ENCODE data around the gene KIAA1328.
"Not testable (repeated sequence)": the region's sequence is repeated elsewhere in the genome, so short reads cannot be mapped to it uniquely, and the experiment has no call there.

The KIAA1328 gene

DNA sequence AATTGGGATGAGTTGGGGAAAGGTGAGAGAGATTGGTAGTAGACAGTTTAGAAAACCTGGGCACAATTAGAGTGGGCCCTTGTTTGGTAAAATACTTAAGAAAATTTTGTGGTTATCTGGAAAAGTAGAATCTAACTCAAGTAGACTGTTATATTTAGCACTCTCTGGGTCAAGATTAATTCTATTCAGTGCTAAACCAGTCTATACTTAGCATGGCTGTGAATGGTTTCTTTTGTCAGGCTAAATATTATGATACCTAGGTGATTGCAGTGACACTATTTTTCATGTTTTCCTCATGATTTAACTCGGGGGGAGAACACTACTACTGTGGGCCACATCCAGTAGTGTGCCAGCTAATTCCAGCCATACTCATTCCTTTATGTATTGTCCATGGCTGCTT, 58.9 kb downstream of the KIAA1328 start:
- no peak for DNase-seq (ENCODE audit: low read depth)

DNA sequence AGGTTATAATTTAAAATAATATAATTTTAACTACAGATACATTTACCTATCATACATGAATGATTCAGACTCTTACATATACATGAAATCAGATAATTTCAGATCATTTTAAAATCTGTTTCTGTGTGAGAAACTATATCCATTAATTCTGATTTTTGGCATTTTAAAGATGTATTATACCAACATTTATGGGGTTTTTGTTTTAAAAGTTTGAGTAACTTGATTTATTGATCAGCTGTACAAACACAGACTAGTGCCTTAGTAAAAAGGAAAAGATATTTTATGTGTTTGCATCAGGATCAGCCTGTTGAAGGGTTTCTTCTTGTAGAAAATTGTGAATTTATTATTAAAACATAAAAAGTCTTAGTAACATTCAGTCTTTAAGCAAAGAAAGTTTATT, 59.9 kb downstream of the KIAA1328 start:
- no peak for DNase-seq (ENCODE audit: low read depth)

DNA sequence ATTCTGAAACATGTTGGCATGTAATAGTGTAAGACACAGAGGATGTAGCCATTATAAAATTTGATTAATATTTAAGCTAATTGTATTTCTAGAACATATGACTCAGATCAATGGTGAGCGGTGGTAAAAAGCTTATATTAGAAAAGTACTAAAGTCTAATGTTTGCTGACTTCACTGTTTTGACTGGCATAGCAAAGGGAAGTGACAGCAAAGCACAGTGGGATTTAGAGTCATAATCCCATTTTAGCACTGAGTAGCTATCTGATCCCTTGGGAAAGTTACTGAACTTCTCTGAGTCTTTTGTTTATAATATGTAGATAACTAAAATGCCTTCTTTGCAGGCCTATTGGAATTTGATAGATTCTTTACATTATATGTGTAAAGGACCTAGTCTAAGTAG, 60.4 kb downstream of the KIAA1328 start:
- DNase-seq (ENCODE audit: low read depth): no peak

DNA sequence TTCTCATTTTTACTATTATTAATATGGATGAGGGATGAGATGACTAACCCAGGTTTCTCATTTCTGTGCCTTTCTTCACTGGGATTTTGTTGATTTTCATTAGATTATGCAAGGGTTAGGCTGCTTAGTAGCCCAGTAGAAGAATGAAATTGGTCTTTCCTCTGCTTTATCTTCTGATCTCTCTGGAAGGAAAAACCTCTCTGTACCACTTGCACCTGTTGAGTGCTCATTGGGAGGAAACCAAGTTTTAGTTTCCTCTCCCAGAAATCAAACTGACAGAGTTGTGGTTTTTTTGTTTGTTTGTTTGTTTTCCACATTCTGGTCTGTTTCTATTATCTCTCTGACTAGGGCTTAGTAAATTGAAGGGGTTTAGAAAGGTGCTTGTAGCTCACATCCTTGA, 60.8 kb downstream of the KIAA1328 start:
- DNase-seq (ENCODE audit: low read depth): no peak

DNA sequence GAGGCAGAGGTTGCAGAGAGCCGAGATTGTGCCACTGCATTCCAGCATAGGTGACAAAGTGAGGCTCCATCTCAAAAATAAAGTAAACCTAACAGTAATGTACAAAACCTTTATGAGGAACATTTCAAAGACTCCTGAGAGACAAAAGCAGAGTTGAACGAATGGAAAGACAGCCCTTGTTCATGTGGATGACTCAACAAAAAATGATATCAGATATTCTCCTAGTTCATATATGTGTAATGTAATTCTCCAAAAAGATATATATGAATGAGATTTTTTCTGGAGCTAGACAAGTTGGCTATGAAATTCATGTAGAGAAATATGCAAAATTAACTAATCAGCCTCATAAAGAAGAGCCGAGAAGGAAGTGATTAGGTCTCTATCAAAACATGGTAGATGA, 61.7 kb downstream of the KIAA1328 start:
- DNase-seq (ENCODE audit: low read depth): no peak

DNA sequence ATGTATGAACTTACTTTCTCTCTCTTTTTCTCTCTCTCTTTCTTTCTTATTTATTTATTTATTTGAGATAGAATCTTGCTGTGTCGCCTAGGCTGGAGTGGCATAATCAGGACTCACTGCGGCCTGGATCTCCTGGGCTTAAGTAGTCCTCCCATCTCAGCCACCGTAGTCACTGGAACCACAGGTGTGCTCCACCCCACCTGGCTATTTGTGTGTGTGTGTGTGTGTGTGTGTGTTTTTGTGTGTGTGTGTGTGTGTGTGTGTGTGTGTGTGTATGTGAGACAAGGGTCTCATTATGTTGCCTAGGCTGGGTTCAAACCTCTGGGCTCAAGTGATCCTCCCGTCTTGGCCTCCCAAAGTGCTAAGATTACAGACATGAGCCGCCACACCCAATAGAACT, 64.3 kb downstream of the KIAA1328 start:
- DNase-seq (ENCODE audit: low read depth): no peak

DNA sequence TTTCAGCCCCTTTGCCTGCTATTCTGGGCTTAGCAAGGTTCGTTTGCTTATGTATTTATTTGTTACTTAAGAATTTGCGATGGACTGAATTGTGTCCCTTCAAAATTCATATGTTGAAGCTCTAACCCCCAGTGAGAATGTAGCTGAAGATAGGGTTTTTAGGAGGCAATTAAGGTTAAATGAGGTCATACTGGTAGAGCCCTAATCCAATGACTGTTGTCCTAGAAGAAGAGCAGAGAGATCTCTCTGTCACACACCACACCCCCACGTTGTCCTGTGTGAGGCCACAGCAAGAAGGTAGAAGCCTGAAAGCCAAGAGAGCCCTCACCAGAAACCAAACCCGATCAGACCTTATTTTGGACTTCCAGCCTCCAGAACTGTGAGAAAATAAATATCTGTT, 66.7 kb downstream of the KIAA1328 start:
- no peak for DNase-seq (ENCODE audit: low read depth)

DNA sequence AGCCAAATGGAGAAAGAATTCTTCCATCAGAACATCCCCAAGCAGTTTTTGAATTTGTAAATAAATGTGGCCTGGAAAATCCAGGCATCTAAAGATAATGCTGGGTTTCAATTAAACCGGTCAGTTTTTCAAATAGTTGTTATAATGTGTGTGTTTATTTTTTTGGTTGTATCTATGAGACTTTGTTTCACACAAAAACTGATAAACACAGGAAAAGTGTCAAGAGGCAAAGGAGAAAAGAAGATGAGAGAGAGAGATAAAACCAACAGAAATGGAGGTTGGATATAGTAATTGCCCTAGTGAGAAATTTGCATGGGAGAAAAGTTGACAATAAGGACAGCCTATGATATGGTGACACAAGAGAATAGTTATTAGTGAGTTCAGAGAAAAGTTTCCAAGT, 68.3 kb downstream of the KIAA1328 start:
- no peak for DNase-seq (ENCODE audit: low read depth)

DNA sequence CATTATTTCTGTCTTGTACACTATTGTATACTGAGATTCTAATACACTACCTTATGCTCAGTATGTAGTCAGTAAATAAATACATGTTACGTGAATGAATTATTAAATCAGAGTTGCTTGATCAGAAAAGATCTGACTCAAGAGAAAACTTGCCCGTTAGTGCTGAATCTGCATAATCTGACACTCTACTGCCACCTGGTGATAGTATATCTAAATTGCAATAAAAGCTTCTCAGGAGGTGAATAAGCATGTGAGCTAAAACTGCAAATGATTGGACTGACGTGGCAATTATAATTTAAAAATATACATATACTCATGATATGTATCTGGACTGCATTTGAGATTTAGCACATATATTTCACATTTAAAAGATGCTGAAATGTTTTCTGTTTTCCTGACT, 70.4 kb downstream of the KIAA1328 start:
- peak; percentile 5 for DNase-seq (ENCODE audit: low read depth)

DNA sequence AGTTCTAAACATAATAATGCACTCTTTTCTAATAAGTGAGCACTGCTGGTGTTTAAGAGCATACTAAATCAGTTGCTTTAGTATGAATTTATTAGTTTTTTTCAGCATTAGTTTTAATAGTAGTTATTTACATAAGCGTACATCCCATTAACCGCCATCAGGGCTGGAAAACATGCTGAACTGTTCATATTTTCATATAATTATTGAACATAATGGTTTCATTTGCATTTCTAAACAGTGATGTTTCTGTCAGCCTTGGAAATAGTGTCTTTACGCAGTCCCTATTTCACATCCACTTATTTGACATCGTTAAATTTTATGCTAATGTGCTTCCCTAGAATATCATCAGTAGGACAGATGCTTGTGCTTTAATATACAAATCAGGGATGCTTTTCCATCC, 71.5 kb downstream of the KIAA1328 start:
- DNase-seq (ENCODE audit: low read depth): no peak

DNA sequence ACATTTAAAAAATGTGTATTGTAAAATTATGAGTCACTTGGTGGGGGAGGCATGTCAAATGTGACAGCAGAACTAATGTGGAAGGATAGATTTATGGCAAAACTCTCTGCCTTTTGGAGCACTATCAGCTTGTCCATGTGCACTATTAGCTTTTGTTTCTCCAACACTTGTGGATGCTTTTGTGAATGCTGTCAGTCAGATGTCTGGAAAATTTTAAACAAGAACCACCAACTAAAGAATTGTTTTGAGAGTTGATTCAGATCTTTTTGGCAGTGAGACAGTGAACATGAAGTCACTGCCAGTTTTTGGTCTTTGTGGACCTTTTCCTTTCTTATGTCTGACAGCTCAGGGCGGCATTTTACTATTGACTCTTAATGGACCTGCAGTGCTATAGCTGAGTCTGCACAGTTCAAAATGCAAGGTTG, 72.4 kb downstream of the KIAA1328 start:
- DNase-seq (ENCODE audit: low read depth): no peak

DNA sequence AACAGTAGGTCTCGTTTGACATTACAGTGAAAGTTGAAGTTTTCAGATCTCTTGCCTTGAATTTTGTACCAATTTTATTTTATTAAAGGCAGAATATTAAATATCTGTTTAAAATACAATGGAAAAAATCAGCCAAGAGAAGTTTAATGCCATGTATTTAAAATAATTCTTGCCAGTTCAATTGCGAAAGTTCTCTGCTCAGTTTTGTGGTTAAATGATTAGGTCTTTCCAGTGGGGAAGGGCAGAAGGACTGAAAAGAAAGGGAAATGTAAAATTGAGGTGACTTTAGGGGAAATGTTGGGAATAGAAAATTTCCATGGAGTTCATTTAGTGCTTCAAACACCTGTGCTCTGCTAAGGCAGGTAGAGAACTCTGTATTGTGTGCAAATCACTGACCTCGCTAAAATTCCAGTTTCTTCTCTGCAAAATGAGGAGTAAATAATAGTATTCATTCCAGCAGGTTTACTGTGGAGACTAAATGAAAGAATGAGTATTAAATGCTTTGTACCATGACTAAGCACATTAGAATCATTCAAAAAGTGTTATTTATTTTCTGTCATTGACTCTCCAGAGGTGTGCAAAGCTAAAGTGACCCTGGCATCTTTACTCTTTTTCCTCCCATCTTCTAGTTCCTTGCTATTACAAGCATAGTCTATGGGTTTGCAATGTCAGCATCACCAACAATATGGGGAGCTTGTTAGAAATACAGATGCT, 74.4 kb downstream of the KIAA1328 start:
- no peak for DNase-seq (ENCODE audit: low read depth)

DNA sequence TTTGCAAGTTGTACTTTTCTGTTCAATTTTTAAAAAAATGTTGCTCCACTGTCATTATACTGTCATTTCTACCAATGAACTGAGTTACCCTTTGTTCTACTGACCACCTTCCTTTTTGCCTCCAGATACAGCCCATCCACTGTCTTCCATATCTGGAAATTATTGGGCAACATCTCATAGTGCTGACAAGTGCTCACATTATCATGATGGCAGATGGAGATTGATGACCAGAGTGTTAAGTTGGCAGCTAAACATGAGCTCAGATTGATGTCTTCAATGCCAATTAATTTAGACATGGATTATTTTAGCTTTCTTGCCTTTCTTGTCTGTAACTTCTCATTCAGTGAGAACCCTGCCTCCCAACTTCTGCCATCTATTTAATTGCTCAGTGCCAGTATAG, 76.6 kb downstream of the KIAA1328 start:
- DNase-seq (ENCODE audit: low read depth): no peak

DNA sequence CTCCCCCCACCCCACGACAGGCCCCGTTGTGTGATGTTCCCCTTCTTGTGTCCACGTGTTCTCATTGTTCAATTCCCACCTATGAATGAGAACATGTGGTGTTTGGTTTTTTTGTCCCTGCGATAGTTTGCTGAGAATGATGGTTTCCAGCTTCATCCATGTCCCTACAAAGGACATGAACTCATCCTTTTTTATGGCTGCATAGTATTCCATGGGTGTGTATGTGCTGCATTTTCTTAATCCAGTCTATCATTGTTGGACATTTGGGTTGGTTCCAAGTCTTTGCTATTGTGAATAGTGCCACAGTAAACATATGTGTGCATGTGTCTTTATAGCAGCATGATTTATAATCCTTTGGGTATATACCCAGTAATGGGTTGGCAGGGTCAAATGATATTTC, 80.4 kb downstream of the KIAA1328 start:
- DNase-seq (ENCODE audit: low read depth): not testable (repeated sequence)

DNA sequence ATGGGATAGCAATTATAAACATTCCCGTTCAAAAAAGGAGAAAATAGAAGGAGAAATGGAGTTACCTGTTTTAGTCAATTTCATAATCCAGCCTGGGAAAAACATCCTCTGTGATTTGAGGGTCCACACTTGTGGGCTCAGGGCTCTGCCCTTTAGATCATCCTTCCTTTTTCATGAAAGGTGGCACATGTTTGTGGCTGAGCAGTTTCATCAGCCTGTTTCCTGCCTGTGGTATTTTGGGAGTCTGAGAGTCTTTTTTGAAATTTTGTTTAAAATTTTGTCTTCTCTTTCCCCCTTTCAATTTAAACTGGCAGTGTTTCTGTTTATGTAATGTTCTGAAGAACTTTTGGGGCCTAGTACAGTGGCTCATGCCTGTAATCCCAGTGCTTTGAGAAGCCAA, 84.0 kb downstream of the KIAA1328 start:
- DNase-seq (ENCODE audit: low read depth): no peak

DNA sequence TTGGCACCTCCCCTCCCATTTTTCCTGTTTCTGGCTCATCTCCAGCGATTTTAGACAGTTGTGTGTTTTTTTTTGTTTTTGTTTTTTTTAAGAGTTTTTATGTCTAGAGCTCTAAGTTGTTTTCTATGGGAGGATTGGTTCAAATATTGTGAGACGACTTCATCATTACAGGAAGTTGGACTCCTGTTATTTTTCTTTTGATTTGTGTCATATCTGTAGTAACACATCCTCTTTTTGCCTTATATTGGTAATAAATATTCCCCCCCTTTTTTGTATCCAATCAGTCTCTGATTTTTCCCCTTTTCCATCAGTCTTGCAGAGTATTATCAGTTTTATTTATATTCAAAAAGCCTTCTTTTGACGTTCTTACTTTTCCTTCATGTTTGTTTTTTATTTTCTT, 89.0 kb downstream of the KIAA1328 start:
- no peak for DNase-seq (ENCODE audit: low read depth)

DNA sequence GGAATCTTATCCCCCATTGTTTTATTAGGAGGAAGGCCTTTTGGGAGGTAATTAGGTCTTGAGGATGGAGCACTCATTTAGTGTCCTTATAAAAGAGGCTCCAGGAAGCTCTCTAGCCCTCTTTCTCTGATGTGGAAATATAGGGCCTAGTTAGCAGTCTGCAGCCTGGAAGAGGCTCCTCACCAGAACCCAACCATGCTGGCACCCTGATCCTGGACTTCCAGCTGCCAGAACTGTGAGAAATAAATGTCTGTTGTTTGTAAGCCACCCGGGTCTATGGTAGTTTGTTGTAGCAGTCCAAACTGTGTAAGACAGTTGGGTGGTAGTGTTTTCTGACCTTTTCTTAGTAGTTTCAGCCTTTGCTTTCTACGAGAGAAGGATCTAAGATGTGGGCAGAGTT, 100.7 kb downstream of the KIAA1328 start:
- DNase-seq (ENCODE audit: low read depth): no peak

DNA sequence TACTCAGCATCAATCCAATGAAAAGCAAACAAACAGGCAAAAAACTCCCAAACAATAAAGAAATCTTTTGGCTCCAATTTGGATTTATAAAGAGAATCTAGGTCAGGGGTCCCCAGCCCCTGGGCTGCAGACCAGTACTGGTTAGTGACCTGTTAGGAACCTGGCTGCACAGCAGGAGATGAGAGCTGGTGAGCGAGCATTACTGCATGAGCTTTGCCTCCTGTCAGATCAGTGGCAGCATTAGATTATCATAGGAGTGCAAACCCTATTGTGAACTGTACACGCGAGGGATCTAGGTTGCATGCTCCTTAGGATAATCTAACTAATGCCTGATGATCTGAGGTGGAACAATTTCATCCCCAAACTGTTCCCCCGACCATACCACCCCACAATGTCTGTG, 102.2 kb downstream of the KIAA1328 start:
- no peak for DNase-seq (ENCODE audit: low read depth)

DNA sequence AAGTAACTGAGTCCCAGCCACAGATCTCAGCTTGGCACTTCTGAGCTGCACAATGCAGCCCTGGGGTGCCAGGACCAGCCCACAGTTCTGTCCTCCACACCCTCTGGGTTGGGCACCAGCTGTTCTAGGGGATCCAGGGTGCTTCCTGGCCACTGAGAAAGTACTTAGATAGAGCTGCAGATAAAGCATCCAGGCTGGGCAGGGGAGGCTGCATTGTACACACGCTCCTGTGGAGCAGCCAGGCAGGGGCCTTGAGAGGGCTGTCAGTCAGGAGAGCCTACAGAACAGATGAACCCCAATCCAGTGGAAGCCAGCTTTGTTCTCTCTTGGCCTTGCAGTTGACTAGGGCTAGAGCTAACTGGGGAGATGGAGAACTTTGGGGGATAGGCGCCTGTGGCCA, 104.6 kb downstream of the KIAA1328 start:
- DNase-seq (ENCODE audit: low read depth): no peak

DNA sequence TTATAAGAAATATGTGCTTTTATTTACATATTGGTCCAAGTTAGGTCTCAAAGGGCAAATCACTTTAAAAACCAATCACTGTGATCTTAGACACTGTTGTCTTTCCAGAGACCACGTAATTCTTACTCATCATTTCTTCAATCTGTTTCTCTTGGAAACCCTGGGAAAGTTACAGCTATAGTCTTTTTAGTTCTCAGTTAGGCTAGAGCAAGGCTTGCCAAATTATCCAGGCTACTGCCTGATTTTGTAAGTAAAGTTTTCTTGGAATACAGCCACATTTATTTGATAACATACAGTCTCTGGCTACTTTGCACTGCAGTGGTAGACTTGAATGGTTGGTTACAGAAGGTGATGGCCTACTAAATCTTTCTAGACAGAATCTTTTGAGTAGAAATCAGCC, 106.0 kb downstream of the KIAA1328 start:
- no peak for DNase-seq (ENCODE audit: low read depth)

DNA sequence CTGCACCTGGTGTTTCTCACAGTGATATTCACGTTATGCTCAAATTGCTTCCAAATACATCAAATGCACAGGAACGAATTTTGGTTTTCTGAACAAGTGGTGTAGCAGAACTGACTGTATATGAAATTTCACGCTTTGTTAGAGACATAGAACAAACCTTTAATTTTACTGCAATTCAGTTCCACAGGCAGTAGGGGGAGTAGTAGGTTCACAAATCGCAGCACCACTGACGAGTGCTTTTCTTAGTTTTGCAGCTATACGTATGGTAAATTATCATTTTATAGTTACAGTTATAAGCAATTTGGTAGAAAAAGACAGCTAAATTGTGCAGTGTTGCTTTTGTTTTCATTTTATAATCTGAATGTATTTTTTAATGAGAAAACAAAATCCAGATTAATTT, 113.3 kb downstream of the KIAA1328 start:
- DNase-seq (ENCODE audit: low read depth): peak; percentile 5

DNA sequence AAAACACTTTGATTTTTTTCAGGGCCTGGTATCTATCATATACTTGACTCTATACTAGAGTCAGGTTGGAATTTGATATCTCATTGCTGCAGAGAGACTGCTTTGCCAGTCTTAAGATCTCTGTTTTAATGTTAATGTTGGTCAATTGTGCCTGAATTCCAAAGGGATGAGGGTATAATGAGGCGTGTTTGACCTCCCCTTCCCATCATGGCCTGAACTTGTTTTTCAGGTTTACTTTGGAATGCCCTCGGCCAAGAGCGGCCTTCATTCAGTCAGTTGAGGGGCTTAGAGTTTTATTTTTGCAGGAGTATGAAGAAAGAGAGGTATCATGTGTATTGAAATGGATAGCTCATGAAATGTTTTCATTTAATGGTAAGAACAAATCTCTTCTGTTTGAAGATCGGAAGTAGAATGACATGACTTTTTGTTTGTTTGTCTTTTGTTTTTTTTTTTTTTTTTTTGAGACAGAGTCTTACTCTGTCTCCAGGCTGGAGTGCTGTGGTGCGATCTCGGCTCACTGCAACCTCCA, 119.0 kb downstream of the KIAA1328 start:
- no peak for DNase-seq (ENCODE audit: low read depth)

DNA sequence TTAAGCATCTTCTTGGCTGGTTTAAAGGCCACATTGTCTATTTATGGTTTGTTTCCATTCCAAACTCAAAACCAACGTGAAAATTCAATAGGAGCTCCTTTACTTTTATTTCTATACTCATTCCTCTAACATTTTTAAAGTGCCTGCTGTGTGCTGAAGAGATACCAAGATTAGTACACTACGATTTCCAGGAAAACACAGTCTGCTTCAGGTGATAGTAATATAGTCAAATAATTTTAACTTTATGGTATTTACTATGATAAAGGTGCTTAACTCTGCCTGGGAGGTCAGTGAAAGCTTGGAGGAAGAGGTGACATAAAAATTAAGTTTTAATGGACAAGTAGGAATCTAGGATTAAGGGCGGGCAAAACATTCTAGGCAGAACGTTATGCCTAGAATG, 121.4 kb downstream of the KIAA1328 start:
- DNase-seq (ENCODE audit: low read depth): no peak

DNA sequence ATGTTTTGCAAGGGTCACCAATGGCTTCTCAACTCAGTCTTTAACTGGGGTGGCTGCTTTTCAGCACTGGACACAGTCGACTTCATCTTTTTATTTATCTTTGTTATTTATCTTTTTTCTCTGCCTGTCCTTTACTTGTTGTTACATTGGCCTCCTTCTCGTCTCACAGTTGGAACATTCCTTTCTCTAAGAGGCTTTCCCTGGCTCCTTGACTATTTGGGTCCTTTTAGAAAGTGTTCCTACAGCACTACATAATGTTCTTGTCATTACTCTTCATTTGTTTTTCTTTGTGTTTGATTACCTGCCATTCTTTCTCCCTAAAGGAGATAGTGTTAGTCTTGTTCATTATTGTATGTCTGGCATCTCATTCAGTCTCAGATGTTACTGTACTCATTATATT, 122.0 kb downstream of the KIAA1328 start:
- no peak for DNase-seq (ENCODE audit: low read depth)

All from HS-27A (cell line).